Natural killer cell (primary cell): ENCODE results near the gene GFRA4. TPM values are rescaled to one million over a fixed set of nuclear protein-coding genes. Genes with fewer than 3 reads are reported as not detected.

Experiments
- ATAC-seq, 3 donors: fragments of 150-1000 bp in 2 of 3; fragments of 200-7000 bp in 1 of 3; cut with Tn5 transposase; 1 replicate in 1 of 3; 2 replicates in 2 of 3; pipeline ENCODE4 v1.10.0; 2021; ENCODE audit warnings: mild to moderate bottlenecking in 2 of 3, moderate library complexity in 2 of 3
- DNase-seq, 2 donors: peaks; one replicate each; pipeline versions ENCODE4 v3.0.0 to v3.0.0-alpha.2; 2013 to 2021; ENCODE audit warnings: mixed read lengths in 1 of 2
- H3K27ac ChIP-seq: one replicate; pipeline ENCODE4 v1.5.1; 2013; ENCODE audit warnings: mild to moderate bottlenecking, low read length
- H3K27me3 ChIP-seq: one replicate; pipeline ENCODE4 v1.6.1; 2013; ENCODE audit warnings: low read length; ENCODE audit not compliant: control insufficient read depth, insufficient read depth
- H3K36me3 ChIP-seq: one replicate; pipeline ENCODE4 v1.6.1; 2013; ENCODE audit warnings: low read length; ENCODE audit not compliant: control insufficient read depth, insufficient read depth
- H3K4me1 ChIP-seq: one replicate; pipeline ENCODE4 v1.6.1; 2013; ENCODE audit warnings: low read length; ENCODE audit not compliant: control insufficient read depth, insufficient read depth
- H3K4me3 ChIP-seq: one replicate; pipeline ENCODE4 v1.5.1; 2013; ENCODE audit warnings: low read length
- H3K9me3 ChIP-seq: one replicate; pipeline ENCODE4 v1.6.1; 2013; ENCODE audit warnings: low read length; ENCODE audit not compliant: control insufficient read depth, insufficient read depth
- H3K27ac Mint-ChIP-seq, 2 donors: one replicate each; pipeline ENCODE4 v1.8.0; 2022; ENCODE audit warnings: mild to moderate bottlenecking in 2 of 2, mixed read lengths in 2 of 2, moderate library complexity in 1 of 2
- H3K27me3 Mint-ChIP-seq, 2 donors: one replicate each; pipeline ENCODE4 v1.8.0; 2022; ENCODE audit warnings: low read depth in 2 of 2, mixed read lengths in 2 of 2
- H3K36me3 Mint-ChIP-seq: one replicate; pipeline ENCODE4 v1.8.0; 2022; ENCODE audit warnings: mixed read lengths
- H3K4me1 Mint-ChIP-seq, 2 donors: one replicate each; pipeline ENCODE4 v1.8.0; 2022; ENCODE audit warnings: mixed read lengths in 2 of 2
- H3K4me3 Mint-ChIP-seq: one replicate; pipeline ENCODE4 v1.8.0; 2022; ENCODE audit warnings: mild to moderate bottlenecking, moderate library complexity, mixed read lengths
- H3K9me3 Mint-ChIP-seq, 2 donors: one replicate each; pipeline ENCODE4 v1.8.0; 2022; ENCODE audit warnings: mixed read lengths in 2 of 2
- CTCF ChIP-seq: fragments of 200-600 bp; IDR thresholded peaks from one replicate; pipeline ENCODE4 v1.8.0; 2022; ENCODE audit warnings: antibody characterized with exemption
- WGBS: methylation state at CpG from one replicate; pipeline ENCODE4 v1.1.7; 2013; ENCODE audit warnings: missing lambda C conversion rate; ENCODE audit not compliant: insufficient coverage; 5-methylcytosine and 5-hydroxymethylcytosine counted together
- intact Hi-C: fragments of 100-400 bp; cut with micrococcal nuclease; formaldehyde crosslinking; loops from one replicate; pipeline ENCODE4 v1.14.2; 2022
- total RNA-seq, 4 donors: library from RNA; stranded (reverse); fragments of 120-200 nt in 1 of 4; gene quantifications; one replicate each; pipeline versions ENCODE4 v1.2.3 to v1.2.4, GENCODE V29; 2013 to 2022

GFRA4 gene
- total RNA-seq, 3 donors from 2014 or later (not counting 1 experiment from before 2014, with no cell fraction given), result not detected

GRCh38 chr20:3706774-3707507 lies 43.7 kb upstream of the GFRA4 start:
- Histone ChIP-seq H3K27me3 (no peaks in the 10 kb centered on the region), H3K27ac (no peak overlapping the region), H3K4me3 (no peak overlapping the region), H3K4me1 (peaks cover 3% of the 10 kb centered on the region), H3K9me3 (no peaks in the 10 kb centered on the region), H3K36me3 (no peaks in the 10 kb centered on the region)
- no peak overlapping the region for H3K4me3 Mint-ChIP-seq
- intact Hi-C loops, result no loop called here
- H3K9me3 Mint-ChIP-seq, result no peaks in the 10 kb centered on the region
- no peak overlapping the region for H3K27ac Mint-ChIP-seq
- TF ChIP-seq CTCF, result no peak
- 85% methylated on average over 10 of the region's 10 CpGs for WGBS
- H3K4me1 Mint-ChIP-seq, result no peaks in the 10 kb centered on the region
- ATAC-seq (no peak), DNase-seq (no peak)
- H3K27me3 Mint-ChIP-seq, result peaks cover 0 to 6% of the 10 kb centered on the region in 2 donors
- H3K36me3 Mint-ChIP-seq, result no peaks in the 10 kb centered on the region

GRCh38 chr20:3705970-3706739 lies 43.0 kb upstream of the GFRA4 start:
- intact Hi-C loops, result no loop called here
- Mint-ChIP-seq H3K36me3 (no peaks in the 10 kb centered on the region), H3K4me3 (no peak overlapping the region), H3K9me3 (no peaks in the 10 kb centered on the region), H3K27me3 (peaks cover 0 to under 1% of the 10 kb centered on the region in 2 donors), H3K4me1 (no peaks in the 10 kb centered on the region), H3K27ac (no peak overlapping the region)
- Histone ChIP-seq H3K27me3 (no peaks in the 10 kb centered on the region), H3K27ac (no peak overlapping the region), H3K36me3 (no peaks in the 10 kb centered on the region), H3K4me1 (peaks cover 3% of the 10 kb centered on the region), H3K9me3 (no peaks in the 10 kb centered on the region), H3K4me3 (no peak overlapping the region)
- WGBS, result 94% methylated on average over 31 of the region's 31 CpGs
- TF ChIP-seq CTCF, result no peak
- ATAC-seq, result no peak
- DNase-seq, result no peak

- Histone ChIP-seq H3K4me1 (no peaks in the 10 kb centered on the region), H3K27me3 (no peaks in the 10 kb centered on the region), H3K9me3 (no peaks in the 10 kb centered on the region), H3K36me3 (no peaks in the 10 kb centered on the region), H3K4me3 (no peak overlapping the region), H3K27ac (no peak overlapping the region)
- Mint-ChIP-seq H3K36me3 (no peaks in the 10 kb centered on the region), H3K4me3 (no peak overlapping the region), H3K9me3 (no peaks in the 10 kb centered on the region), H3K27me3 (no peaks in the 10 kb centered on the region), H3K27ac (no peak overlapping the region), H3K4me1 (no peaks in the 10 kb centered on the region)
- 80% methylated on average over 14 of the region's 14 CpGs for WGBS
- TF ChIP-seq CTCF, result no peak
- intact Hi-C loops, result no loop called here
- no peak for DNase-seq
- ATAC-seq, result no peak
Measured at GRCh38 chr20:3705491-3705969, 42.3 kb upstream of the GFRA4 start.
